Activated CD4-positive, alpha-beta memory T cell treated with anti-CD3 and anti-CD28 coated beads, Interleukin-2, amount 10 ng/mL, durations not matched to agents 7 days and 5 days (primary cell): Measurements from ENCODE around the gene ZBTB20. TPM values are rescaled to one million over a fixed set of nuclear protein-coding genes. Genes with fewer than 3 reads are reported as not detected.

ENCODE experiments used
- CTCF ChIA-PET: fragments of 350-600 bp; sonication (Branson Sonifier 250); formaldehyde crosslinking; loops from one replicate; lab custom pipeline; 2021; ENCODE audit warnings: antibody characterized with exemption, inconsistent platforms; lab: Charles Lee
- POLR2A ChIA-PET: fragments of 350-600 bp; sonication (Branson Sonifier 250); formaldehyde crosslinking; loops from one replicate; lab custom pipeline; 2021; ENCODE audit warnings: antibody characterized with exemption; lab: Charles Lee
- DNase-seq: peaks from one replicate; pipeline ENCODE4 v3.0.0-alpha.2; 2020
- H3K27ac Mint-ChIP-seq: one replicate; pipeline ENCODE4 v1.8.0; 2021; ENCODE audit warnings: mild to moderate bottlenecking, mixed read lengths
- H3K27me3 Mint-ChIP-seq: one replicate; pipeline ENCODE4 v1.8.0; 2021; ENCODE audit warnings: mixed read lengths
- H3K36me3 Mint-ChIP-seq: one replicate; pipeline ENCODE4 v1.8.0; 2021; ENCODE audit warnings: low read depth, mixed read lengths
- H3K4me1 Mint-ChIP-seq: one replicate; pipeline ENCODE4 v1.8.0; 2021; ENCODE audit warnings: mixed read lengths
- H3K4me3 Mint-ChIP-seq: one replicate; pipeline ENCODE4 v1.8.0; 2021; ENCODE audit warnings: mild to moderate bottlenecking, mixed read lengths
- H3K9me3 Mint-ChIP-seq: one replicate; pipeline ENCODE4 v1.8.0; 2021; ENCODE audit warnings: mixed read lengths
- total RNA-seq, 2 experiments: library from RNA; stranded (reverse); gene quantifications; one replicate each; pipeline ENCODE4 v1.2.3, GENCODE V29; 2021

ZBTB20 gene
- total RNA-seq, 2 experiments from 2014 or later: 6.3 to 8.6 TPM

DNA sequence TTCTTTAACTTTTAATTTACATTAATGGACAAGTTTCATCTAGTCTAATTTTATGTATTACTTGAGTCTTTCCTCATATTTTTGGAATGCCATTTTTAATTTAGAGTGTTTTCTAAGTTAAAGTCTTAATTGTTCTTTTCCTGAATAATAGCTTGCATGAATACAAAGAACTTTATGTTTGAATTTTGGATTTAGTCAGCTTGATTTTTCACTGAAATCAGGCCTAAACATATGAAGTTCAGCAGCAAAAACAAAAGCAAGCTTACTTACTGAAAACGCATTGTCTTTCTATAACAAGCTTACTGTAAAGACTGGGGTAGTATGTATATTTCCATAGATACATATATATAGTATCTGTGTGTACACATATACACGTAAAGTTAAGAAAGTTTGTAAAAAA is 126.0 kb downstream of the ZBTB20 start:
- Mint-ChIP-seq H3K9me3 (no peaks in the 10 kb centered on the region), H3K27ac (no peak overlapping the region), H3K4me1 (no peaks in the 10 kb centered on the region), H3K36me3 (no peaks in the 10 kb centered on the region), H3K27me3 (no peaks in the 10 kb centered on the region), H3K4me3 (no peak overlapping the region)
- no peak for DNase-seq
- POLR2A ChIA-PET: no interaction called here
- CTCF ChIA-PET: no interaction called here

DNA sequence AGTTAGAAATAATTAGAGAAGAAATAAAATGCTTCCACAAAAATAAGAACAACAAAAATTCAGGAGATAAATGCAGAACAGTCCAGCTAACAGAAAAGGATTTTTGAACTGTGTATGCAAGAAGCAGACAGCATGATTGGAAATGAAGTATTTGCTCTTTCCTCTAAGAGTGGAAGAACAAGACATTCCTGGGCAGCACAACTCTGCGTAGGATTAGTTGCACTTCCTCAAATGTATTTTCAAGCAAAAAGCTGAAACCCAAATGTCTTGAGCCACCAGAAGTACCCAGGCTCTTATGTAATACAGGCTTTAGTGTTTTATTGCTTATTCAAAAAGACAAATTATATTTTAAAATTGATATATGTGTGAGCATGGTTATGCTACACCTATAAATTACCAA is 127.2 kb downstream of the ZBTB20 start:
- Mint-ChIP-seq H3K36me3 (no peaks in the 10 kb centered on the region), H3K27me3 (no peaks in the 10 kb centered on the region), H3K9me3 (no peaks in the 10 kb centered on the region), H3K27ac (no peak overlapping the region), H3K4me3 (no peak overlapping the region), H3K4me1 (no peaks in the 10 kb centered on the region)
- ChIA-PET CTCF (no interaction called here), POLR2A (no interaction called here)
- DNase-seq: no peak

- Mint-ChIP-seq H3K36me3 (no peaks in the 10 kb centered on the region), H3K9me3 (no peaks in the 10 kb centered on the region), H3K4me1 (no peaks in the 10 kb centered on the region), H3K27me3 (no peaks in the 10 kb centered on the region), H3K4me3 (no peak overlapping the region), H3K27ac (no peak overlapping the region)
- POLR2A ChIA-PET: no interaction called here
- CTCF ChIA-PET: no interaction called here
- DNase-seq: no peak
Observed at GRCh38 chr3:115018694-115019093, 128.4 kb downstream of the ZBTB20 start.

DNA sequence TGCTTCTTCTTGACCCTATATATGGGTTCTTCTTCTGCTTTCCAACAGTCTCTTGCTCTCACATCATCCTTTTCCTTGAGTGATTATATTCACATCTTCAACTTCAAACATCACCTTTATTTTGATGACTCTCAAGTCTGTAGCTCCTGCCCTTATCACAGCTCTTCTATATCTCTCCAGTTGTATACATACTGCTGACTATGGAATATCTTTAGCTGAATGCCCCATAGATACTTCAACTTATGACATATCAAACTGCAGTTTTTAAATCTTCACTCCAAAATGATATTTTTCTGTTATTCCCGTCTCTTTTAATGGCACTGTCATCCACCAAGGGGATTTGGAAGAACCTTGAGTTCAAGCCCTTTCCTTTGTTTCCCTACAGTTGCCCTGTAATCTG is 139.1 kb downstream of the ZBTB20 start:
- Mint-ChIP-seq H3K4me1 (no peaks in the 10 kb centered on the region), H3K4me3 (no peak overlapping the region), H3K36me3 (no peaks in the 10 kb centered on the region), H3K27me3 (no peaks in the 10 kb centered on the region), H3K9me3 (peaks cover 9% of the 10 kb centered on the region), H3K27ac (no peak overlapping the region)
- ChIA-PET CTCF (no interaction called here), POLR2A (no interaction called here)
- no peak for DNase-seq

- Mint-ChIP-seq H3K27me3 (no peaks in the 10 kb centered on the region), H3K36me3 (no peaks in the 10 kb centered on the region), H3K4me3 (no peak overlapping the region), H3K9me3 (no peaks in the 10 kb centered on the region), H3K4me1 (no peaks in the 10 kb centered on the region), H3K27ac (no peak overlapping the region)
- ChIA-PET POLR2A (no interaction called here), CTCF (no interaction called here)
- no peak for DNase-seq
Observed at GRCh38 chr3:115004201-115005140, 142.6 kb downstream of the ZBTB20 start.

DNA sequence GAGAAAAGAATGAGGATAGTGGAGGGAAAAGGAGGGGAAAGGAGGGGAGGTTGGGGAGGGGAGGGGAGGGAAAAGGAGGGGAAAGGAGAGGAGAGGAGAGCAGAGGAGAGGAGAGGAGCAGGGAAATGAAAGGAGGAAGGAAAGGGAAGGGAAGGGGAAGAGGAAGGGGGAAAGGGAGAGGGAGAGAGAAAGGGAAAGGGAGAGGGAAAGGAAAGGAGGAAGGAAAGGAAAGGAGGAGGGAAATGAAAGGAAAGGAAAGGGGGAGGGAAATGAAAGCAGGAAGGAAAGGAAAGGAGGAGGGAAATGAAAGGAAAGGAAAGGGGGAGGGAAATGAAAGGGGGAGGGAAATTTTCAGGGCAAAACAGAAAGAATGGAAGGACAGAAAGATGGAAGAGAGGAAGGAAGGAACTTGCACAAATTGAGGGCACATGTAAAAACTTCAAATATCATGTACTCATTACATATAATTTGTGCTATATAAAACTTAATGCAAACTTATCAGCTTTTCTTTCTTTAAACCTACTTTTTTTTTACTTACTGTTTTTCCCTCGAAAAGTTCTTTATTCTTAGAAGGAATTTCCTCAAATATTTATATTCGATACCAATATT is 148.0 kb downstream of the ZBTB20 start:
- H3K4me1 Mint-ChIP-seq: no peaks in the 10 kb centered on the region

DNA sequence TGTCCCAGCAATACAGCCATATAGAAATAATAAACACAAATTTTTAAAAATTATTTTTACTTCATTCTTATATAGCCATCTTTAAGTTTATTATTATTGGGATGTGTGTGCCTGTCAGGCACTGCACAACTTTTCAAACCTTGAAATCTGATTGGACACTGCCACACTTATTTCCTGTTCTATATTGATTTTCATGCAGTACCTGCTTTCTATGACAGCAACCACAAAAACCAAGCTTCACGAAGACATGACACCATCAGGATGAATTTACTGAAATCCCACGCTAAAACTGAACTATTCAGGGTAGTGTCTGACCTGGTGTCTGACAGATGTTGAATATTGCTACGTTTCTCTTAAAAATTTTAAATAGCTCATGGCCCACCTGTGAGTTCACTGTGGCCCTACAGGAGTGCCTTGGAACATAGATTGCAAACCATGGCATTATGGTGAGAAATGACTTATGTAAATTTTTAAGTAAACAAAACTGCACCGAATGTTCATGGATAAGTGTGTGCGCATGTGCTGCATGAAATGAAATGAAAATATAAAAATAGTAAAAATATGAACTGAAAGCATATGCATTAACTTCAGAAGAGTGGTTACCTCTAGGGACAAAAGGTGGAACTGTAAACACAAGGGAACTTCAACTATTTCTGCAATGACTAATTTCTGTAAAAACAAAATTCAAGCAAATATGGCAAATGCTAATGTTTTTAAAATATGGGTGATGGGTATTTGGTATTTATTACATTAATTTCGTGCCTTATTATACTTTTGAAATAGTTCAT is 152.3 kb downstream of the ZBTB20 start:
- no peak for DNase-seq
- no peak overlapping the region for H3K4me3 Mint-ChIP-seq
- ChIA-PET CTCF (no interaction called here), POLR2A (no interaction called here)
- peaks cover 5% of the 10 kb centered on the region for H3K9me3 Mint-ChIP-seq
- no peaks in the 10 kb centered on the region for H3K4me1 Mint-ChIP-seq
- no peaks in the 10 kb centered on the region for H3K27me3 Mint-ChIP-seq
- no peak overlapping the region for H3K27ac Mint-ChIP-seq
- H3K36me3 Mint-ChIP-seq: no peaks in the 10 kb centered on the region

More for the DNA sequence above, 148.0 kb downstream of the ZBTB20 start:
- ChIA-PET CTCF (no interaction called here), POLR2A (no interaction called here)
- Mint-ChIP-seq H3K9me3 (peaks cover 5% of the 10 kb centered on the region), H3K4me3 (no peak overlapping the region), H3K27me3 (no peaks in the 10 kb centered on the region), H3K36me3 (no peaks in the 10 kb centered on the region), H3K27ac (no peak overlapping the region)
- no peak for DNase-seq

DNA sequence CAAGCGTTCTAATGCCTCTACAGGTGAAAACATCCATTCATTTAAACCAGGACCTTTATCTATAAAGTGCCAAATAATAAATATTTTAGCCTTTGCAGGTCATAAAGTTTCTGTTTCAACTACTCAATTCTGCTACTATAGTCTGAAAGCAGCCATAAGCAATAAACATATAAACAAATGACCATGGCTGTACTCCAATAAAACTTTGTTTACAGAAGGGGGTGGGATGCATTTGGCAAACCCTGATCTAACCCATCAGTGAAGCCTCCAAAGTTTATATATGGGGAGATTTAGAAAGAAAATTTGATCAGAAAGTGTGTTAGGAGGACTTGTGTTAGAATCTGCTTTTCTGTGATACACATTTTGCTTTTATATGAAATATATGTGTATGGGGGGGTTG is 161.3 kb downstream of the ZBTB20 start:
- Mint-ChIP-seq H3K4me3 (no peak overlapping the region), H3K9me3 (no peaks in the 10 kb centered on the region), H3K4me1 (no peaks in the 10 kb centered on the region), H3K27ac (no peak overlapping the region), H3K36me3 (no peaks in the 10 kb centered on the region), H3K27me3 (no peaks in the 10 kb centered on the region)
- POLR2A ChIA-PET: no interaction called here
- DNase-seq: no peak
- CTCF ChIA-PET: no interaction called here

- H3K27ac Mint-ChIP-seq: no peak overlapping the region
- H3K36me3 Mint-ChIP-seq: no peaks in the 10 kb centered on the region
Observed at GRCh38 chr3:114983248-114983647, 163.8 kb downstream of the ZBTB20 start.

GRCh38 chr3:114974387-114974786 is 172.7 kb downstream of the ZBTB20 start:
- ChIA-PET POLR2A (no interaction called here), CTCF (interaction anchor here (0.7 kb wide), 1 partner anchor 582 kb away, joined by 4 read pairs; no protein-coding TSS in a partner anchor)
- no peak for DNase-seq
- Mint-ChIP-seq H3K27me3 (no peaks in the 10 kb centered on the region), H3K9me3 (no peaks in the 10 kb centered on the region), H3K27ac (no peak overlapping the region), H3K4me3 (no peak overlapping the region), H3K4me1 (no peaks in the 10 kb centered on the region), H3K36me3 (no peaks in the 10 kb centered on the region)

More at GRCh38 chr3:114983248-114983647, 163.8 kb downstream of the ZBTB20 start:
- ChIA-PET POLR2A (no interaction called here), CTCF (no interaction called here)
- Mint-ChIP-seq H3K4me1 (no peaks in the 10 kb centered on the region), H3K9me3 (no peaks in the 10 kb centered on the region), H3K27me3 (no peaks in the 10 kb centered on the region), H3K4me3 (no peak overlapping the region)
- DNase-seq: no peak

GRCh38 chr3:114973536-114973935 is 173.6 kb downstream of the ZBTB20 start:
- CTCF ChIA-PET: interaction anchor here (0.7 kb wide), 1 partner anchor 503 kb away, joined by 4 read pairs; no protein-coding TSS in a partner anchor
- POLR2A ChIA-PET: no interaction called here
- H3K27me3 Mint-ChIP-seq: no peaks in the 10 kb centered on the region
- no peak for DNase-seq
- H3K9me3 Mint-ChIP-seq: no peaks in the 10 kb centered on the region
- no peaks in the 10 kb centered on the region for H3K36me3 Mint-ChIP-seq
- no peak overlapping the region for H3K27ac Mint-ChIP-seq
- no peaks in the 10 kb centered on the region for H3K4me1 Mint-ChIP-seq
- H3K4me3 Mint-ChIP-seq: no peak overlapping the region

DNA sequence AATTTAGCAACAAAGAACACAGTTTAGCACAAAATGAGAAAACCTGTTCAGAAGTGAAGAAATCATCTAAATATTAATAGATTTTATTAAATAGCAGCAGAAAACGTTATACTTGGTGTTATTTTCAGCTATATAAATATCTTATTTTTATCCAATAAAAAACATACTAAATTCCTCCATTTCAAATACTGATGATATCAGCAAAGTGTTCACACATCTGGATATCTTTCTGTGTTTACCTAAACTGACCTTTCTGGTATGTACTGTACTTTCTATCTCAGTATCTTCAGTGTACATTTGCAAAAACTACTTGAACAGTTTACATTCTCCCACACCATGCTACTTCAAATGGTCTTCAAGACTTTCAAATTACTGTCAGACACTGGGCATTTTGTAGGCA is 179.9 kb downstream of the ZBTB20 start:
- ChIA-PET POLR2A (no interaction called here), CTCF (no interaction called here)
- H3K9me3 Mint-ChIP-seq: no peaks in the 10 kb centered on the region

DNA sequence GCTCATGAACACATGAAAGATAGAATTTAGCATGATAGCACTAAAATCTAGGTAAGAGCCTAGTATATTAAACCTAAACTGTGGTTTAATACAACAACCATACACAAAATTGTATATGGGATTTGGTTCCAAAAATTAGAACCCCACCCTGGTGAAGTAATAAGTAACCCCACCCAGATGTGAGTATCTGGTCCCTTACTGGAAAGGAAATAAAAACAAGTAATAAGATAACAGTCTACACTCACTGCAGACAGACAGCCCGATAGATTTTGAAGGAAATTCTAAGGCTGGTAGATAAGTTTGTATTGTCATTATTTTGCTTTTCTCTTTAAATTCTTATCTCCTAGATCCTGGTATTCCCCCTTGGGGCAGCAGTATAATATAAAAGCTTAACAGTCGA is 184.9 kb downstream of the ZBTB20 start:
- no peaks in the 10 kb centered on the region for H3K4me1 Mint-ChIP-seq
- ChIA-PET CTCF (no interaction called here), POLR2A (no interaction called here)
- no peaks in the 10 kb centered on the region for H3K9me3 Mint-ChIP-seq
- H3K4me3 Mint-ChIP-seq: no peak overlapping the region
- peaks cover 3% of the 10 kb centered on the region for H3K36me3 Mint-ChIP-seq
- no peak for DNase-seq
- H3K27me3 Mint-ChIP-seq: no peaks in the 10 kb centered on the region
- H3K27ac Mint-ChIP-seq: no peak overlapping the region

More for the DNA sequence above, 179.9 kb downstream of the ZBTB20 start:
- no peak for DNase-seq
- H3K36me3 Mint-ChIP-seq: peaks cover 3% of the 10 kb centered on the region
- H3K27me3 Mint-ChIP-seq: no peaks in the 10 kb centered on the region
- H3K27ac Mint-ChIP-seq: no peak overlapping the region
- no peaks in the 10 kb centered on the region for H3K4me1 Mint-ChIP-seq
- H3K4me3 Mint-ChIP-seq: no peak overlapping the region
